CMK (cell line): ENCODE results near the gene RBM27.
"Not testable (repeated sequence)": the region's sequence is repeated elsewhere in the genome, so short reads cannot be mapped to it uniquely, and the experiment has no call there.

ENCODE experiments used
- DNase-seq: peaks from one replicate; pipeline ENCODE4 v3.0.0-alpha.2; 2010; ENCODE audit warnings: low read depth

RBM27 gene, protein sequence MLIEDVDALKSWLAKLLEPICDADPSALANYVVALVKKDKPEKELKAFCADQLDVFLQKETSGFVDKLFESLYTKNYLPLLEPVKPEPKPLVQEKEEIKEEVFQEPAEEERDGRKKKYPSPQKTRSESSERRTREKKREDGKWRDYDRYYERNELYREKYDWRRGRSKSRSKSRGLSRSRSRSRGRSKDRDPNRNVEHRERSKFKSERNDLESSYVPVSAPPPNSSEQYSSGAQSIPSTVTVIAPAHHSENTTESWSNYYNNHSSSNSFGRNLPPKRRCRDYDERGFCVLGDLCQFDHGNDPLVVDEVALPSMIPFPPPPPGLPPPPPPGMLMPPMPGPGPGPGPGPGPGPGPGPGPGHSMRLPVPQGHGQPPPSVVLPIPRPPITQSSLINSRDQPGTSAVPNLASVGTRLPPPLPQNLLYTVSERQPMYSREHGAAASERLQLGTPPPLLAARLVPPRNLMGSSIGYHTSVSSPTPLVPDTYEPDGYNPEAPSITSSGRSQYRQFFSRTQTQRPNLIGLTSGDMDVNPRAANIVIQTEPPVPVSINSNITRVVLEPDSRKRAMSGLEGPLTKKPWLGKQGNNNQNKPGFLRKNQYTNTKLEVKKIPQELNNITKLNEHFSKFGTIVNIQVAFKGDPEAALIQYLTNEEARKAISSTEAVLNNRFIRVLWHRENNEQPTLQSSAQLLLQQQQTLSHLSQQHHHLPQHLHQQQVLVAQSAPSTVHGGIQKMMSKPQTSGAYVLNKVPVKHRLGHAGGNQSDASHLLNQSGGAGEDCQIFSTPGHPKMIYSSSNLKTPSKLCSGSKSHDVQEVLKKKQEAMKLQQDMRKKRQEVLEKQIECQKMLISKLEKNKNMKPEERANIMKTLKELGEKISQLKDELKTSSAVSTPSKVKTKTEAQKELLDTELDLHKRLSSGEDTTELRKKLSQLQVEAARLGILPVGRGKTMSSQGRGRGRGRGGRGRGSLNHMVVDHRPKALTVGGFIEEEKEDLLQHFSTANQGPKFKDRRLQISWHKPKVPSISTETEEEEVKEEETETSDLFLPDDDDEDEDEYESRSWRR

DNA sequence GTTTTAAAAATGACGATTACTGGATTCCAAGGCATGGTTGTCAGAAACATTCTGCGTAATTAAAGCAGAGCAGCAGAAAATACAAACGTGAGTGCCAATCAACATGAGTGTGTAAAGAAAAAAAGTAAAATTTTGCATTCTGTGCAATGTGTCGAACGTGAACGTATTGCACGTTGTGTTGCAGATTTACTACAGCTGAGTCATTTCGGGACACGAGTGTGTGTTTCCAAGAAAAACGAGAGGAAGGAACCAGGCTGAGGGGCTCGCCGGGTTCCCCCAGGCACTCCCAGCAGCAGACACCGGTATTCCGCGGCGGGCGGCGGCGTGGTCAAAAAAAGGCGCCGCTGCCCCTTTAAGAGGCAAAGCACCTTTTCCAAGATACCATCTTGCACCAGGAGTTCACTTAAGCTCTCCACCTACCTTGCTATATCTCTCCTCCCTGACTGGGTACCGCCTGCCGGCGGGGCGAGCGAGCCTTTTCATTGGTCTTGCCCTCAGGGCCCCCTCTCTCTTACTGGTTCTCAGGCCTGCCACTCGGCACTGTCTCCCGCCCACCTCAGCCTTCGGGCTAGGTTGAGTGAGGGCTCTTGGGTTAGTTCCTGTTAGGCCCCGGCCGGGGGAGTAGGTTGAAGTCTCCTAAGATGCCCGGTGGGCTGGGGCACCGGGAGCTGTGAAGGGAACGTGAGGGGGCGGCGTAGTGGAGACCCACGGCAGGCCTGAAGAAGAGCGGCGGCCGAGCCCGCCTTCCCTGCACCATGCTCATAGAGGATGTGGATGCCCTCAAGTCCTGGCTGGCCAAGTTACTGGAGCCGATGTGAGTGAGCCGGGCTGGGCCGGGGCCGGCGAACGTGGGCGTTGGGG lies at the start of gene RBM27:
RBM27 (plus strand) TSS at position 595 of the 861 bp plus-strand sequence; CDS start at position 756, 161 bp downstream.
- peak; percentile 97 for DNase-seq

DNA sequence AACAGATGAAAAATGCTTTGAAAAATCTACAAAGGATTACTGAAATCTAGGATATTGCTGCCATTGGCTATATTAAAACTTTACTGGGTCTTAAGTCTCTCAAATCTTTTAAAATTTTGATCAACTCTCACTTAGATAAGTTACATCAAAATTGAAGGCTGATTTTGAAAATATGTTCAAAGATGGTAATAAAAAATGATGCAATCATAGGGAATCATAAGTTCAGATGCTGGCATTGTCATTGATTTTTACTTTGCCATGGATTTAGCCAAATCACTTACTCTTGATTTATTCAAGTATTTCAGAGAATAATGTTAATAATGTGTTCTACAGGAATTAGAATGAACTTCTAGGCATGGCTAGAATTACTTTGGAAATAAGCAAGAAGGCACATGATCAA lies 45.1 kb upstream of the RBM27 start:
- no peak for DNase-seq

DNA sequence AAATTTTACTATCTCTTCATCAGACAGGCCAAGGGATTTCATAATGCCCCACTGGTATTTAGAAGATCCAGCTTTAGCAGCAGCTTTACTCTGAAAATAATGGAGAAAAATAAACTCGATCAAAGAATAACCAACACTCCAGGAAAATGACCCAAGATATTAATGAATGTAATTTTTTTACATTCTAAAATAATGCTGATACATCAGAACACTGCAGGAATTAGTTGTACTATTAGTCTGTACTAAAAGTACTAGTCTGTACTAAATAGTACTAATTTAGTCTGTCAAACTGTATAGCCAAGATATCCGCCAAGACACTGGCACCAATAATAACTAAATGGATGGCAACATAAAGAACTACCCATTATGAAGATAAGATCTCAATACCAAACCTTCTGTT lies 39.0 kb upstream of the RBM27 start:
- no peak for DNase-seq

DNA sequence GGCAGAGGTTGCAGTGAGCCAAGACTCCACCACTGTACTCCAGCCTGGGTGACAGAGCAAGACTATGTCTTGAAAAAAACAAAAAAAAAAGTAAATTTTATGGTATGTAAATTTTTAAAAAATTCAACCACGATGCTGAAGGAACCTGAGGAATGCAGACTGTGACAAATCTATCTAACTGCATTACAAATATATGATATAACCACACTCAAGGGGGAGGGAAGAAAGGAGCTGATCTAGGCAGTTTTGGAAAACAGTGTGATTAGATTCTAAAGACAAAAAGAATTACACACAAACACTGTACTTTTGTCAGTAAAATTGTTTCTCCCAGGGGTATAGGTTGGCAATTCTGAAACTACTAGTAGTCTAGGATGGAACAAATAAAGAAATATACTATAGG lies 37.9 kb upstream of the RBM27 start:
- DNase-seq, result no peak

DNA sequence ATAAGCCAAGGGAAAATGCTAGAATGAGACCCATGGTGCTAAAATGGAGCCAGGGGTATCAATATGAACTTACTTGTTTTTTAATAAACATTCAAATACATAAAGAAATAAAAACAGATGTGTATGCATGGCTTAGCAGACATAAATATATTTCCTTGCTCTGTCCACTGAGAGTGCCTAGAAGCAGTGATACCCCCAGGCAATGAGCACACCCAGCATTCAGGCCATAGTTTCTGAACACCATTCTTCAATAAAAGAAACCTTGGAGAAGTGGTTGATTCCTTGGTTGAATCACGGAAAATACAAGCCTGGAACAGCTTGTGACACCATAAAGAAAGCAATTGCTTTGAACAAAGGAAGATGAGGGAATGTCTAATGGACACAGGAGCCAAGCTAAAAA lies 37.5 kb upstream of the RBM27 start:
- DNase-seq, result no peak

DNA sequence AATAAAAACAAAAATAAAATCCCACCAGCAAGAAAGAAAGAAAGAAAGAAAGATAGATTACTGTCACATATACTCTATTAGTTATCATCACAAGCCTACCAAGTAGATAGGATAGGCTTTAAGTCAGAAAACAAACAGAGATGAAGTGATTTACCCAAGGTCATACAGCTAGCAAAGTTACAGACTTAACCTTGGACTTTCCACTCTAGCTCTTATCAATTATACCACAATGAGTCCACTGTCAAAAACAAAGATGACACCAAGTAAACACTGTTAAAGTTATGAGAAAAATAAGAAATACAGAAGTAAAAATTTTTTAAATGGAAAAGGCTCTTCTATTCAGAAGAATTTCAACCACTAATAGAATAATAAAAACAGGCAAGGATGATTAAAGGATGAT lies 34.3 kb upstream of the RBM27 start:
- DNase-seq, result no peak

DNA sequence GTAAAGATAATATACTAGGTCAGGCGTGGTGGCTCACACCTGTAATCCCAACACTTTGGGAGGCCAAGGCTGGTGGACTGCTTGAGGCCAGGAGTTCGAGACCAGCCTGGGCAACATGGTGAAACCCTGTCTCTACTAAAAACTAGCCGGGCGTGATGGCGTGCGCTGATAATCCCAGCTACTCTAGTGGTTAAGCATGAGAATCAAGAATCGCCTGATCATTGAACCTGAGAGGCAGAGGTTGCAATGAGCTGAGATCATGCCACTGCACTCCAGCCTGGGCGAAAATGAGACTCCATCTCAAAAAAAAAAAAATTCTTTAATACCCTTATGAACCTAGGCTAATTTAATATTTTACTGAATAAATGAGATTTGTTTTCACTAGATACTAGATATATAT lies 30.4 kb upstream of the RBM27 start:
- DNase-seq, result not testable (repeated sequence)

DNA sequence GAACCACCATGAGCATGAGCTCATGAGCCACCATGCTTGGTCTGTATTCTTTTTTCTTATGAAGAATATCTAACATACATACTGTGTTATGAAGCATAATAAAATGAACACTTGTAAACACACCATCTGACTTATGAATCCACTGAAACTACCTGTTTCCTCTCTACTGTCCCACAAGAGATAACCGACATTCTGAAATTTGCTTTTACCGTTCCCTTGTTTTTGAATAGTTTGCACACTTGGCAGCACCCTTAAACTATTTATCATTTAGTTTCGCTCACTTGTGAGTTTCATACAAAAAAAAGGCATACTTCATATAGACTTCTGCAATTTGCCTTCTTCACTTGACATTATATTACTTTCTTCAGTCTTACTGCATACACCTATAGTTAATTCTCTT lies 29.8 kb upstream of the RBM27 start:
- DNase-seq, result no peak

DNA sequence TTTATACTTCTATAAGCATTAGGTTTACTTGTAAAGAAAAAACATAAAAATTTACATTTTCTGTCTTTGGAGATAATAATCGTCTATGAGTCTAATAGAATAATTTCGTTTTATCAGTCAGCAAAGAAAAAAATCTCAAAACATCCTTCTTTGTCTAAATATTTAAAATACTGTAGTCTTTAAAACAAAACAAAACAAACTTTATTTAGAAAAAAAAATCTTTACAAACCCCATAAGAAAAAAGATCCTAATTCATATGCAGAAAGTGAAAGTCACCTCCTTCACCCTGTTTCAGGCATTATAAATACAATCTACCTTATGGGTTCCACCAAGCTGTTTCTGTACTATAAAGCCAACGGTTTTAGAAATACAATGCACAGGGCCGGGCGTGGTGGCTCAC lies 26.6 kb upstream of the RBM27 start:
- DNase-seq, result no peak

DNA sequence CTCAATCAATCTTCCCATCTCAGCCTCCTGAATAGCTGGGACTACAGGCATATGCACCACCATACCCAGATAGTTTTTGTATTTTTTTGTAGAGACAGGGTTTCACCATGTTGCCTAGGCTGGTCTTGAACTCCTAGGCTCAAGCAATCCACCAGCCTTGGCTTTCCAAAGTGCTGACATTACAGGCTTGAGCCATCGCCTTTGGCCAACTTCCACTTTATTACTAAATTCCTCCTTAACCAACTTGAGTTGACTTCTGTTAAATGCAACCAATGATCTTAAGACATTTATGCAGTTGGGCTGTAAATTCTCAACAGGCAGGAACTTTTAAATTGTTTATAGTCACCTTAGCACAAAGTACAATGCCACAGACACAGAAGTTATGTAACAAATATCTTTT lies 23.7 kb upstream of the RBM27 start:
- DNase-seq, result no peak

DNA sequence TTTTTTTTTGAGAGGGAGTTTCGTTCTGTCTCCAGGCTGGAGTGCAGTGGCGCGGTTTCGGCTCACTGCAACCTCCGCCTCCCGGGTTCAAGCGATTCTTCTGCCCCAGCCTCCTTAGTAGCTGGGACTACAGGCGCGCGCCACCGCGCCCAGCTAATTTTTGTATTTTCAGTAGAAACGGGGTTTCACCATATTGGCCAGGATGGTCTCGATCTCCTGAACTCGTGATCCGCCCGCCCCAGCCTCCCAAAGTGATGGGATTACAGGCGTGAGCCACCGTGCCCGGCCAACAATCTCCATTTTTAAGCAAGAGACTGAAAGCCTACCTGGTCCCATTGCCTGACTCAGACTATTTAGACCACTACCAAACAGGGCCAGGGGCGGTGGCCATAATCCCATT lies 20.0 kb upstream of the RBM27 start:
- not testable (repeated sequence) for DNase-seq

DNA sequence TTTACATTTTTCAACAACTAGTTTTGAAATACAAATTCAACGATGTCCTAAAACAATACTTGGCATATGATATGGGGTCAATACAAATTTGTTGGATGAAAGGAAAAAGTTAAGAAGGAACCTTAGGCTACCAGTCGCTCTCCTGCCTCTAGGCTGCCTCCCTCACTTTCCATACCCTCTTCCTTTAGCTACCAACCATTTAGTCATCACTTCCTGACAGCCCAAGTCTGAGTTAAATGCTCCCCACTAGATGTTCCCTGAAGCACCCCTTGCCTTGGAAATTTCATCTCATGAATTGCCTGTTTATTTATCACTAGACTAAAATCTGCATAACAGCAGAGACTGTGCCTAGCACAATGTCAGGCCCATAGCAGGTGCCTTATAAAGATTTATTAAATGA lies 18.2 kb upstream of the RBM27 start:
- no peak for DNase-seq

DNA sequence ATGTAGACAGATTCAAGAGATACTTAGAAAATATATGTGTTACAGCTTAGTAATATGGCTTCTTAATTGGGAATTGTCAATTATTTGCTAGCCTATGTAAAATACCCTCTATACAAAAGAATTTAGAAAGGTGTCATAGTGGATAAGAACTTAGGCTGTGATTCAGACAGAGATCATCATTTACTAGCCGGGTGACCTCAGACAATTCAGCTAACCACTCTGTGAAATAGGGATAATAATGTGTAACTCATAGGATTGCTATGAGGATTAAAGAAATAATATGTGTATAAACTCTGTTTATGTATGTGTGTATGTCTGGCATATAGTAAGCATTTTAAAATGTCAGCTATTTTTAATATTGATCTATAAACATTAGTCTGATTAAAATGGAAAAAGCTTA lies 15.0 kb upstream of the RBM27 start:
- DNase-seq, result no peak

DNA sequence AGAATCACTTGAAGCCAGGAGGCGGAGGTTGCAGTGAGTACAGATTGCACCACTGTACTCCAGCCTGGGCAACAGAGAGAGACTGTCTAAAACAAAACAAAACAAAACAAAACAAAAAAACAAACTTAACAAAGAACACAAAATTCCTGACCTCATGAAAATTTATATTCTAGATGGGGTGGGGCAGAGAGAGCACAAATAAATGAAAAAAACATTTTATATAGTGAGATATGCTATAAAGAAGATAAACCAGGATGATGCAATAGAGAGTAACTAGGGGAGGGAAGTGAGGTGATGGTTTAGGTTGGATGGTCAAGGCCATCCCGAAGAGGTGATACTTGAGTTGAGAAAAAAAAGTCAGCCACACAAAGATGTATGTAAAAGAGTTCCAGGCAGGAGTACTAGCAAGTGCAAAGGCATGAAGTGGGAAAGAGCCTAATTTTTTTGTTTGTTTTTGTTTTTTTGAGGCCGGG lies 10.8 kb upstream of the RBM27 start:
- DNase-seq, result no peak

DNA sequence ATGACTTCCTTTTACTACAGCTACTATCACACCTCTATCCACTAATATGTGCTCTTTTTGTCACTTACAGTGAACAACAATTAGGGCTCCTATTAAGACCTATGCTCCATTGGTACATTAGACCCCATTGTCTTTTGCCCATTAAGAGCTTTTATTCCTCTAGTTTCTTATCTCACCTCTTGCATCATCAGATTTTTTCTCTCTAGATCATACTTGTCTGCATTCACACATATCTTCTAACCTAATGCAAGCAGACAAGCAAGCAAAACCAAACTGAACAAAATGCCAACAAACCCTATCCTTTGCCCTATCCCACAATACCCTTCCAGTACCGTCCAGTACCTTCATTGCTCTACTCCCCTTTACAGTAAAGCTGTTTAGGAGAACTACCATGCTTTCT lies 10.1 kb upstream of the RBM27 start:
- DNase-seq, result no peak

DNA sequence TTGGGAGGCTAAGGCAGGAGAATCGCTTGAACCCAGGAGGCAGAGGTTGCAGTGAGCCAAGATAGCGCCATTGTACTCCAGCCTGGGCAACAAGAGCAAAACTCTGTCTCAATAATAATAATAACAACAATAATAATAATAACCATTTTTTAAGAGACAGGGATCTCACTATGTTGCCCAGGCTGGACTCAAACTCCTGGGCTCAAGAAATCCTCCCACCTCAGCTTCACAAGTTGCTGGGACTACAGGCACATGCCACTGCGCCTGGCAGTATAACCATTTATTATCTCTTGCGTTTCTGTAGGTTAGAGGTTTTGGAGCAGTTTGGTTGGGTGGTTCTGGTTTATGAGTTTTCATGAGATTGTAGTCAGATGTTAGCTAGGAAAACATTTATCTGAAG lies 8.4 kb upstream of the RBM27 start:
- DNase-seq, result not testable (repeated sequence)

DNA sequence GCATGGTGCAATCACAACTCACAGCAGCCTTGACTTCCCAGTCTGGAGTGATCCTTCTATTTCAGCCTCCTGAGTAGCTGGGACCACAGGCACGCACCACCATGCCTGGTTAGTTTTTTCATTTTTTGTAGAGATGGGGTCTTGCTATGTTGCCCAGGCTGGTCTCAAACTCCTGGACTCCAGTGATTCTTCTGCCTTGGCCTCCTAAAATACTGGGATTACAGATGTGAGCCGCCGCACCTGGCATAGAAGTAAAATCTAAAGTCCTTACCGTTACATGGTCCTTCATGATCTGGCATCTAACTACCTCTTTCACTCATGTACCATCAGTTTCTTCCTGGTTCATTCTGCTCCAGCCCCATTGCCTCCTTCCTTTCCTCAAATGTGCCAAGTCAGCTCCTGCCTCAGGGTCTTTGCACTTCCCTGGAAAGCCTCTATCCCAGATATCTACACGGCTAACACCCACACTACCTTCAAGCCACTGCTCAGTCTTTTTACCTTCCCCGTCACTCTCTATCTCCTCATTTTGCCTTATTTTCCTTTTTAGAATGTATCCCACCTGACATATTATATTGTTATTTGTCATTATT lies 6.9 kb upstream of the RBM27 start:
- DNase-seq, result no peak

DNA sequence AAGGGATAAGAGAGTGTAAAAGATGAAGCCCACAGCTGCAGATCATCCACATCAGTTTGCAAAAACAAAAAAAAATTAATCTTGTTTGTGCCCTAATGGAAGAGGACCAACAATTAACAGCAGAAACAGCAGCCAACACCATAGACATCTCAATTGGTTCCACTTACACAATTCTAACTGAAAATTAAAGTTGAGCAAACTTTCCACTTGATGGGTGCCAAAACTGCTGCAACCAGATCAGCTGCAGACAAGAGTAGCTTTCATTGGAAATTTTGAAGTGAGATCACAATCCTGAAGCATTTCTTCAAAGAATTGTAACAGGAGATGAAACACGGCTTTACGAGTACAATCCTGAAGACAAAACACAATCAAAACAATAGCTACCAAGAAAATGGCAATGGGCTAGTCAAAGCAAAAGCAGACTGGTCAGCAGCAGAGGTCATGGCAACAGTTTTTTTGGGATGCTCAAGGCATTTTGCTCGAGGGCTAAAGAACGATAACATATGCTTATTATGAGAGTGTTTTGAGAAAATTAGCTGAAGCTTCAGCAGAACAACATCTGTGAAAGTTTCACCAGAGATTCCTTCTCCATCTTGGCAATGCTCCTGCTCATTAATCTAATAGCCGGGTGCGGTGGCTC lies 4.1 kb upstream of the RBM27 start:
- no peak for DNase-seq

DNA sequence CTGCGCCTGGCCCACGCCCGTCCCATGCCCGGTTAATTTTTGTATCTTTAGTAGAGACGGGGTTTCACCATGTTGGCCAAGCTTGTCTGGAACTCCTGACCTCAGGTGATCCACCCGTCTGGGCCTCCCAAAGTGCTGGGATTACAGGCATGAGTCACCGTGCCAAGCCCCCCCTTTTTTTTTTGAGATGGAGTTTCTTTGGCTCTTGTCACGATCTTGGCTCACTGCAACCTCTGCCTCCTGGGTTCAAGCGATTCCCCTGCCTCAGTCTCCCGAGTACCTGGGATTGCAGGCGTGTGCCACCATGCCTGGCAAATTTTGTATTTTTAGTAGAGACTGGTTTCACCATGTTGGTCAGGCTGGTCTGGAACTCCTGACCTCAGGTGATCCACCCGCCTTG lies 1.6 kb upstream of the RBM27 start:
- DNase-seq, result not testable (repeated sequence)

DNA sequence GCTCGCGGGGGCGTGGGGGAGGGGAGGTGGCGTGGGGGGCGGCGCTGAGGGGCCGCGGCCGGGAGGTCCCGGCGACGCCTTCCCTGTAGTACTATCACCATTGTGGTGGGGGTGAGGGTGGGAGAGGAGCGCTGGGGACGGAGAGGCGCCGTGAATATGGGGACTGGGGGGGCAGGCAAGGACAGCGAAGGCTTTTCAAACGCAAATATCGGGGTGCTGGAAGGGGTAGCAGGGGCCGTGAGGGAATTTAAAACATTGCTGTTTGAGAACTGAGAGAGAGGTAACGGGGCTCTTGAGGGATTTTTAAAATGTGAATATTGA lies 427 bp downstream of the RBM27 start:
- DNase-seq, result no peak
